AG09309 (cell line): ENCODE measurements around the gene FAM168B.

Source experiments
- DNase-seq: peaks from one replicate; pipeline ENCODE4 v3.0.0-alpha.2; 2010; ENCODE audit warnings: low read depth
- H3K4me3 ChIP-seq: 2 replicates; pipeline ENCODE4 v1.5.1; 2011; ENCODE audit warnings: mild to moderate bottlenecking, low read depth, low read length, moderate library complexity; ENCODE audit not compliant: control insufficient read depth
- TF ChIP-seq, protein P1 (sequence below): IDR thresholded peaks from 2 replicates; pipeline ENCODE4 v1.5.1; 2011; ENCODE audit warnings: mild to moderate bottlenecking, low read depth, low read length, inconsistent platforms; ENCODE audit not compliant: insufficient read depth, control insufficient read depth; ENCODE audit errors: missing control alignments

The FAM168B gene

DNA sequence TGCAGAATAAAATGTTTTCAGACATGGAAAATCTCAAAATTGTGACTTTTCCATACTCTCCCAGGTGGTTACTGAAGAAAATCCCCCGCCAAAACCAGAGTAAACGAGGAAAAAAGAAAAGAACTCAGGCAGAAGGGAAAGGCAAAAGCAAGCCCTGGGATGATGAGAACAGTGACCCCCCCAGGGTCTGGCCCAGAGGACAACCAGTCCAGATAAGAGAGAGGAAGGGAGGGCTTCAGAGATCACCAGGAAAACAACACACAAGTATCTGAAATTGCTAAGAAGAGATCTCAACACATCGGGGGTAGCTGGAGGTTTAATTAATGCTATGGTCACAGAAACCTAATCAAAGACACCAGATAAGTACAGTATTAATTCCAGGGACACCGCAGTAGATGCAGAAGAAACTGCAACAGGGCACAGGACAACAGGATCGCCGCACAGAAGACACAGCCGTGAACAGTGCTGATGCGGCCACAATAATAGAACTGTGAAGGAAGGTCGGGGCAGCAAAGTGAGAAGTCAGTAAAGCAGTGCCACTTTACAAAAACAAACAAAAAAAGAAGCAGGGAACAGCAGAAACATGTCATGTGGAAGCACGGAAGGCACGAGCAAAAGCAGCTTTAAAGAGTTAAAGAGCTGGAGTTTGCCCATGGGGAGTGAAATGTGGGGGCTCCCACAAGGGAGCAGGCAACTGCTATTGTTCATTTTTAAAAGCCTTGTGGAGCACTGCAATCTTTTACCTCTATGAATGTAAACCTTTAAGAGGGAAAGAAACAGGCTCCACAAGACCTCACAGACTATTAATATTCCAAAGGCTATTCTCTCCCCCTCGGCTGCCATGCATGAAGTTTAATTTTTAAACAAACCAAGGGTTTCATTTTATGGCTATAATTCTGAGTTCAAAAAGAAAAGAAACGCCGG lies 28.4 kb downstream of the FAM168B start:
- no peak overlapping the region for H3K4me3 ChIP-seq
- no peak for DNase-seq
- TF ChIP-seq, protein P1, sequence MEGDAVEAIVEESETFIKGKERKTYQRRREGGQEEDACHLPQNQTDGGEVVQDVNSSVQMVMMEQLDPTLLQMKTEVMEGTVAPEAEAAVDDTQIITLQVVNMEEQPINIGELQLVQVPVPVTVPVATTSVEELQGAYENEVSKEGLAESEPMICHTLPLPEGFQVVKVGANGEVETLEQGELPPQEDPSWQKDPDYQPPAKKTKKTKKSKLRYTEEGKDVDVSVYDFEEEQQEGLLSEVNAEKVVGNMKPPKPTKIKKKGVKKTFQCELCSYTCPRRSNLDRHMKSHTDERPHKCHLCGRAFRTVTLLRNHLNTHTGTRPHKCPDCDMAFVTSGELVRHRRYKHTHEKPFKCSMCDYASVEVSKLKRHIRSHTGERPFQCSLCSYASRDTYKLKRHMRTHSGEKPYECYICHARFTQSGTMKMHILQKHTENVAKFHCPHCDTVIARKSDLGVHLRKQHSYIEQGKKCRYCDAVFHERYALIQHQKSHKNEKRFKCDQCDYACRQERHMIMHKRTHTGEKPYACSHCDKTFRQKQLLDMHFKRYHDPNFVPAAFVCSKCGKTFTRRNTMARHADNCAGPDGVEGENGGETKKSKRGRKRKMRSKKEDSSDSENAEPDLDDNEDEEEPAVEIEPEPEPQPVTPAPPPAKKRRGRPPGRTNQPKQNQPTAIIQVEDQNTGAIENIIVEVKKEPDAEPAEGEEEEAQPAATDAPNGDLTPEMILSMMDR, result no peak

- H3K4me3 ChIP-seq, result no peak overlapping the region
- no peak for DNase-seq
- TF ChIP-seq, protein P1, result no peak
Measured at GRCh38 chr2:131063501-131064283, 29.6 kb downstream of the FAM168B start.

GRCh38 chr2:131058920-131059319 lies 34.3 kb downstream of the FAM168B start:
- H3K4me3 ChIP-seq, result no peak overlapping the region
- TF ChIP-seq, protein P1, result no peak
- no peak for DNase-seq

DNA sequence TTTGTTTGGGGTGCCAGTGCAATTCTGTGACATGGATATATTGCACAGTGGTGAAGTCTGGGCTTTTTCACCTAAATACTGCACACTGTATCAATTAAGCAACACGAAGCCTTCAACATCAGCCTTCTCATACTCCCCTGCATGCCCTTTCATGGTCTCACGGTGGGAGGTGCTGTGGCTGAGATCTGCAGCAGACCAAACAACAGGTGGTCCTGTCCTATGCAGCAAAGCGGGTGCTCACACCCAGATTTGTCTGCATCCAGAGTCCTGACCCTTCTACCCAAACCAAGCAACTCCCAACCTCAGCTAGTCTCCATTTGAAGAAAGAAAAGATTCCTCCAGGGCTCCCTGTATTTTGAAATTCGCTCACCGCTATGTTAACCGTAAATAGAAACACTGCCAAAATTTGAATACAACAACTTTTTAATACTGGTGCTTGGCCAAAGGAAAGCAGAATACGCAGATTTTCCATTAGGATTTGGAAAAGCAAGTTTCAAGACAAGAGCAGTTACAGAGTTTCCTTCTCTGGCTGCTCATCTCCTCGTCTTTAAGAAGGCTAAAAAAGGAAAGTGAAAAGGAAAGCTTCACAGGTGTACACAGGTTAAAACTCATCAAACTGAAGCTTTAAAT lies 34.9 kb downstream of the FAM168B start:
- TF ChIP-seq, protein P1, result no peak
- no peak for DNase-seq
- no peak overlapping the region for H3K4me3 ChIP-seq

DNA sequence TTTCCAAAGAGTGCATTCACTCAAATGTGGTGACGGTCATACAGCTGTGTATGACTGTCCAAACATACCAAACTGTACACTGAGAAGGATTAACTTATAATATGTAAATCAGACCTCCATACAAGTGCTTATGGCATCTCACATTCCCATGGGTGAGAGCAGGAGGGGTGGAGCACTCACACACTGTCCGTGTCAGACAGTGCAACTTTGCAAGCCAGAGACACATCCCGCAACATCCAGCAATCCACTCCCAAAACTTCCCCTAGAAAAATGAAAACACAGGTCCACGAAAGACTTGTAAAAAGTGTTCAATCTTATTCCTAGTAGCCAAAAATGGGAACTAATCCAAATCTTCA lies 36.4 kb downstream of the FAM168B start:
- no peak for DNase-seq
- TF ChIP-seq, protein P1, result no peak
- no peak overlapping the region for H3K4me3 ChIP-seq

DNA sequence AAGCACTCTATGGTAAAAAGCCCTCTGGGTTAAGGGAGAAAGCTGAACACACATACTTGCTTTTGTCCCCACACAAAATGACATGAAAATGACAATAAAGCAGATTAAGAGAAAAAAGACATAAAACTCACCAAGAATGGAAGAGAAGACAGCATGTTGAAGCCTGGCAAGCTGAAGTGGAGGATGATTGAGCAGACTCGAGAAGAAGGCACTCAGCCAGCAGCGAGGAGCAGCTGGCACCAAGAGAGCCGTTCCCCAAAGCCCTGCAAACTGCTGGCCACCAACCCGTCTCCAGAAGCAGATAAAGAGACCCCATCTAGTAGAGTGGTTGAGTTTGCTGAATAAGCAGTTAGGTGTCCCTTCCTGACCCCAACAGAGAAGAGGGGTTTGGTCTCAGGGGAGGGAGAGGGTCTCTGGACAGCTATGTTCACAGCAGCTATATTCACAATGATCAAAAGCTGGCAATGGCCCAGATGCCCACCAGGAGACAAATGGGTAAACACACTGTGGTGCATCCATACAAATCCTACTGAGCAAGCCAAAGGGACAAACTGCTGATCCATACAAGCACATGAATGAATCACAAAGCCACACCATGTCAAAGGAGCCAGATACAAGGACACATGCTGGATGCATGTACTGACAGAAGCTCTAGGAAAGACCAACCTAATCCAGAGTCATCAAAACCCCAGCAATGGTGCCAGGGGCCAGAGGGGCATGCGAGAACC lies 36.9 kb downstream of the FAM168B start:
- H3K4me3 ChIP-seq, result no peak overlapping the region
- TF ChIP-seq, protein P1, result no peak
- DNase-seq, result no peak
